Choroid plexus epithelial cell (primary cell): ENCODE data around the gene HDAC9.
A peak's percentile ranks its signal among the peaks of the same experiment; 100 is the strongest.
"Not testable (repeated sequence)": the region's sequence is repeated elsewhere in the genome, so short reads cannot be mapped to it uniquely, and the experiment has no call there.

Experiments used
- DNase-seq: peaks from one replicate; pipeline ENCODE4 v3.0.0-alpha.2; 2010; ENCODE audit warnings: low read depth
- H3K4me3 ChIP-seq: 2 replicates; pipeline ENCODE4 v1.5.1; 2011; ENCODE audit warnings: low read depth, mild to moderate bottlenecking, control low read depth, low read length, moderate library complexity
- CTCF ChIP-seq: conservative IDR thresholded peaks from 2 replicates; pipeline ENCODE4 v1.5.1; 2011; ENCODE audit warnings: low read depth, mild to moderate bottlenecking, control low read depth, inconsistent platforms, low read length, moderate library complexity

Gene HDAC9

DNA sequence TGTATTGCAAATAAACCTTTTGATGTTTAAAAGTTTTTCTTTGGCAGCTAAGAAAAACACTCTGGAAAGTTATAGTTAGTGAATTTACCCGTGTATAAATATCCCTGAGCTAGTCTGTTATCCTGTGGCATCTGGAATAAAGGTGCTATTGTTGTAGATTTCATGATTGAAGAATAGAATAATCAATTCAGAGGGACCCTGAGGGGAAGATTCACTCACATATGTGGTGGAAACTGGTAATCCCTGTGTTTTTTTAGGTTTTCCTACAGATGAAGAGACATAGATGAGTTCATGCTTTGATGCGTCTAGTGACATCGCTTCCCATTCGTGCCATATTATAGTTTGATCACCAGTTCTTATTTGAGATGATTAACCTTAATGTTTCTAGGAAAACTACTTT is 457.3 kb downstream of the HDAC9 start:
- H3K4me3 ChIP-seq: no peak overlapping the region
- no peak for TF ChIP-seq CTCF
- no peak for DNase-seq

GRCh38 chr7:18958627-18959026 is 463.1 kb downstream of the HDAC9 start:
- TF ChIP-seq CTCF: no peak
- DNase-seq: peak; percentile 49
- no peak overlapping the region for H3K4me3 ChIP-seq

DNA sequence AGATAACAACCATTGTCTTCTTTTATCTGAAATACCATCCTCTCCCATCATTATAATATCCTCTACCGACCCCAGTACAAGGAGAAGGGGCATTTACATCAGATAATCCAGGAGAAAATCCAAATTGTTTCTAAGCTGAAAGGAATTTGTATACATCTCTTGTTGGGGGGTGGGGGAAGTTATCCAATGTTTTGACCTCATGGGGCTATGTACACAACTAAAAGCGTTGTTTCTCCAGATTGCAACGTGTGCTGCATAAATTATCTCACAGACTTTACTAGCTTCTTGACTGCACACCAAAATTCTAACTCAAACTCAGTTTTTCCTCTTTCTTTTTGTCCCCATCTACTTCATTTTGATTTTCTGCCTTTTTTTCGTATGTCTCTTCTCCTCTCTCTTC is 465.2 kb downstream of the HDAC9 start:
- DNase-seq: peak; percentile 33
- TF ChIP-seq CTCF: no peak

GRCh38 chr7:18962031-18962430 is 466.5 kb downstream of the HDAC9 start:
- no peak for TF ChIP-seq CTCF
- H3K4me3 ChIP-seq: no peak overlapping the region
- peak; percentile 36 for DNase-seq

More for the DNA sequence above, 465.2 kb downstream of the HDAC9 start:
- no peak overlapping the region for H3K4me3 ChIP-seq

GRCh38 chr7:18965657-18966056 is 470.1 kb downstream of the HDAC9 start:
- no peak for TF ChIP-seq CTCF
- DNase-seq: no peak
- no peak overlapping the region for H3K4me3 ChIP-seq

DNA sequence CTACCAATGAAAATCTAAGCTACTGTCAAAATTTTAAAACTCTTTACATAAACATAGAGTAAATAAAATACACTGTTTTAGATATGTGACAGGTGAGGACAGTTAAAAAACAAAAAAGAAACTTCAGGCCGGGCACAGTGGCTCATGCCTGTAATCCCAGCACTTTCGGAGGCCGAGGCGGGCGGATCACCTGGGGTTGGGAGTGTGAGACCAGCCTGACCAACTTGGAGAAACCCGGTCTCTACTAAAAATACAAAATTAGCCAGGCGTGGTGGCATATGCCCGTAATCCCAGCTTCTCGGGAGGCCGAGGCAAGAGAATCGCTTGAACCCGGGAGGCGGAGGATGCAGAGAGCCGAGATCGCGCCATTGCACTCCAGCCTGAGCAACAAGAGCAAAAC is 472.2 kb downstream of the HDAC9 start:
- not testable (repeated sequence) for H3K4me3 ChIP-seq, DNase-seq

DNA sequence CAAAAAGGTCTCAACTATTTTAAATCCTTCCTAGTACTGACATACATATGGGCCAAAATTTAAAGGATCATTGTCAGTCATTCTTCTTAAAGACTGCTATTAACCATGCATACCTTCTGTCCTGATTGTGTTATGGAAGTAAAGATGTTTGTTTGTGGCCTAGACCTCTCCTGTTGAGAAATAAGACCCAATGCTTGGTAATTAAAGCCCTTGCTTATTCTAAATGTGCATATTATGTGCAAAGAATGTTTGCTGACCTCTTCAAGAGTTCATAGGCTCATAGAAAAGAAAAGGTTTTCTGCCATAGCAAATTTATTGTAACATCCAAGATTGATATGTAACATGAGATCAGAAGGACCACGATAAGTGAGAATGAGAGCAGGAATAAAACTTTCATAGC is 476.3 kb downstream of the HDAC9 start:
- no peak for TF ChIP-seq CTCF
- no peak overlapping the region for H3K4me3 ChIP-seq
- DNase-seq: no peak

- DNase-seq: peak; percentile 61
- no peak overlapping the region for H3K4me3 ChIP-seq
- no peak for TF ChIP-seq CTCF
These were observed 479.3 kb downstream of the HDAC9 start for GRCh38 chr7:18974803-18975202.
